ENCODE results near the gene EGFR. TPM values are rescaled to one million over a fixed set of nuclear protein-coding genes. Genes with fewer than 3 reads are reported as not detected.
A peak's percentile ranks its signal among the peaks of the same experiment; 100 is the strongest.

The EGFR gene
- total and polyA plus RNA-seq, 2 experiments from 2014 or later = 21.6 to 51.0 TPM

DNA sequence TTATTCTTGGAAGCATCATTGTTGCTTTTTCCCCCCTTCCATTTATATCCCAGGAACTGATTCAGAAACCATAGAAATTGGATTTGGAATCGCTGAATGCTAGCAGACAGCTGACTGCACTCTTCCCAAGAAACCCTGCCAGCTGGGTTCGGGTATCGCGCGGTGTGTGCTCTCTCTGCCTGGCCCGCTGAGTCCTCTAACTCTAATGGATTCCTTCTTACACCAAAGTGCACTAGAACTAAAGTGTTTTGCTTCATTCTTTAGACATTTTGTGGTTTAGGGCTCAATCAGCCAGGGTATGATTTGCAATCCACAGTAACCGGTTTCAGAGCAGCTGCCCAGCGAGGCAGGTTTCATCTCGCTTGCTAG, 92.2 kb downstream of the EGFR start:
- H3K36me3 ChIP-seq (replicated peaks; ENCODE audit: insufficient read depth, low read depth) = no peaks in the 10 kb centered on the region
- H3K4me3 ChIP-seq = no peak overlapping the region
- 64% methylated on average over 9 of the region's 9 CpGs for WGBS (ENCODE audit: low lambda C conversion rate, missing lambda C conversion rate)
- H3K4me1 ChIP-seq (ENCODE audit: insufficient read depth) = peaks cover 46% of the 10 kb centered on the region
- no peak overlapping the region for H2AFZ ChIP-seq
- no peaks in the 10 kb centered on the region for H4K20me1 ChIP-seq (ENCODE audit: insufficient read depth, poor library complexity, severe bottlenecking)
- peak overlapping the region; percentile 18 for H3K4me2 ChIP-seq
- H3K79me2 ChIP-seq = peaks cover 53% of the 10 kb centered on the region
- H3K27me3 ChIP-seq = no peaks in the 10 kb centered on the region
- TF ChIP-seq, protein P1, sequence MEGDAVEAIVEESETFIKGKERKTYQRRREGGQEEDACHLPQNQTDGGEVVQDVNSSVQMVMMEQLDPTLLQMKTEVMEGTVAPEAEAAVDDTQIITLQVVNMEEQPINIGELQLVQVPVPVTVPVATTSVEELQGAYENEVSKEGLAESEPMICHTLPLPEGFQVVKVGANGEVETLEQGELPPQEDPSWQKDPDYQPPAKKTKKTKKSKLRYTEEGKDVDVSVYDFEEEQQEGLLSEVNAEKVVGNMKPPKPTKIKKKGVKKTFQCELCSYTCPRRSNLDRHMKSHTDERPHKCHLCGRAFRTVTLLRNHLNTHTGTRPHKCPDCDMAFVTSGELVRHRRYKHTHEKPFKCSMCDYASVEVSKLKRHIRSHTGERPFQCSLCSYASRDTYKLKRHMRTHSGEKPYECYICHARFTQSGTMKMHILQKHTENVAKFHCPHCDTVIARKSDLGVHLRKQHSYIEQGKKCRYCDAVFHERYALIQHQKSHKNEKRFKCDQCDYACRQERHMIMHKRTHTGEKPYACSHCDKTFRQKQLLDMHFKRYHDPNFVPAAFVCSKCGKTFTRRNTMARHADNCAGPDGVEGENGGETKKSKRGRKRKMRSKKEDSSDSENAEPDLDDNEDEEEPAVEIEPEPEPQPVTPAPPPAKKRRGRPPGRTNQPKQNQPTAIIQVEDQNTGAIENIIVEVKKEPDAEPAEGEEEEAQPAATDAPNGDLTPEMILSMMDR (IDR thresholded peaks at IDR 0.05; ENCODE audit: poor library complexity) = no peak
- no peak for DNase-seq (ENCODE audit: low spot score)
- H3K9me2 ChIP-seq (replicated peaks; ENCODE audit: insufficient read depth) = no peaks in the 10 kb centered on the region
- H3K27ac ChIP-seq = peak overlapping the region; percentile 81
- no peaks in the 10 kb centered on the region for H3K9me3 ChIP-seq (ENCODE audit: low read depth)

DNA sequence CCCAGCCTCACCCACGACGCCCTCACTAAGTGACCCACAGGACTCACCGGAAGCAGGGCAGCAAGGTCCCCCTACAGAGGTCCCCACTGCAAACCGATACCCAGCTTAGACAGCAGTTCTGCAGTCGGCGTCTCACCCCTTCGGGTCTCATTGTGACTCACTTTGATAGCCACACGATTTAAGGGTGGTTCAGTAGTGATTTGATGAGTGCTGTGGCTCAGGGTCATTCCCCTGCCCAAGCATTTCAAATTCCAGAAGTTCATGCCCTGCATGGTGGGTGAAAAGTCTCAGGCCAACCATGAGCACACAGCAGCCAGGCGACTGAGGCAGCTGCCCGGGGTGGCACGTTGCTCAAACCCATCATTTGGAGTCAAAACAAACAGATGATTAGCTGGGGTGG, 93.2 kb downstream of the EGFR start:
- no peaks in the 10 kb centered on the region for H3K36me3 ChIP-seq (replicated peaks; ENCODE audit: insufficient read depth, low read depth)
- no peak overlapping the region for H3K27ac ChIP-seq
- 94% methylated on average over 11 of the region's 11 CpGs for WGBS (ENCODE audit: low lambda C conversion rate, missing lambda C conversion rate)
- no peaks in the 10 kb centered on the region for H3K9me2 ChIP-seq (replicated peaks; ENCODE audit: insufficient read depth)
- H3K79me2 ChIP-seq = peaks cover 49% of the 10 kb centered on the region
- no peaks in the 10 kb centered on the region for H4K20me1 ChIP-seq (ENCODE audit: insufficient read depth, poor library complexity, severe bottlenecking)
- TF ChIP-seq, protein P1 (IDR thresholded peaks at IDR 0.05; ENCODE audit: poor library complexity) = no peak
- TF ChIP-seq EZH2 (IDR thresholded peaks at IDR 0.05; ENCODE audit: borderline replicate concordance) (no peak), EZH2phosphoT487 (IDR thresholded peaks at IDR 0.05; ENCODE audit: low read depth, severe bottlenecking, unreplicated experiment) (no peak)
- H3K4me3 ChIP-seq = no peak overlapping the region
- H3K4me1 ChIP-seq (ENCODE audit: insufficient read depth) = peaks cover 46% of the 10 kb centered on the region
- H2AFZ ChIP-seq = no peak overlapping the region
- DNase-seq (ENCODE audit: low spot score) = no peak
- no peak overlapping the region for H3K4me2 ChIP-seq
- H3K27me3 ChIP-seq = no peaks in the 10 kb centered on the region
- no peaks in the 10 kb centered on the region for H3K9me3 ChIP-seq (ENCODE audit: low read depth)

DNA sequence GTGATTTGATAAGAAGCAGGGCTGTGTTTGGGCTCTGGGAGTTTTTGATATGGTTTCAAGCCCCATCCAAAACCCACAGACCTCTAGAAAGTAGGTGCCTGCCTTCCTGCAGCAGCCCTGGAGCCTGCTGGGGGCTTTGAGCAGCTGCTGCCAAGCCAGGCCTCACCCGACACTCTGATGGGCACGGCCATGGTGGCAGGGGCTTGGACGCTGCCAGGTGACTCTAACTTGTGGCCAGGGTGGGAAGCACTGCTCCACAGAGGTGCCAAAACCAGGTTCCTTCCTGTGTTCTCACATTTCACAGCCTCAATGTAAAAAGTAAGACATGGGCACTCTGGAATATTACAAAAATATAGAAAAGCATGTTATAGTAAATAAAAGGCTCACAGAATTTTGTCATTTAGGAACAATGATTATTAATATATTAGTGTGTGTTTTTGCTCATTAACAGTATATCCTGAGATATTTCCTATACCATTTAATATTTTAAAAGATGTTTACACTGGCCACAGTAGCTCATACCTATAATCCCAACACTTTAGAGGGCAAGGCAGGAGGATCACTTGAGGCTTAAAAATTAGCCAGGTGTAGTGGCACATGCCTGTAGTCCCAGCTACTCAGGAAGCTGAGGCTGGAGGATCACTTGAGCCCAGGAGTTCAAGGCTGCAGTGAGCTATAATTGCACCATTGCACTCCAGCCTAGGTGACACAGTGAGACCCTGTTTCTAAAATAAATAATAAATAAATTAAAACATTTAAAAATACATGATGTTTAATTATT, 95.1 kb downstream of the EGFR start:
- H3K79me2 ChIP-seq = peaks cover 42% of the 10 kb centered on the region
- no peak overlapping the region for H3K4me3 ChIP-seq

More for the DNA sequence above, 95.1 kb downstream of the EGFR start:
- Histone ChIP-seq H3K36me3 (replicated peaks; ENCODE audit: insufficient read depth, low read depth) (no peaks in the 10 kb centered on the region), H4K20me1 (ENCODE audit: insufficient read depth, poor library complexity, severe bottlenecking) (no peaks in the 10 kb centered on the region), H3K4me2 (no peak overlapping the region), H3K27me3 (no peaks in the 10 kb centered on the region), H3K27ac (no peak overlapping the region), H3K9me2 (replicated peaks; ENCODE audit: insufficient read depth) (no peaks in the 10 kb centered on the region), H2AFZ (no peak overlapping the region), H3K4me1 (ENCODE audit: insufficient read depth) (peaks cover 27% of the 10 kb centered on the region), H3K9me3 (ENCODE audit: low read depth) (no peaks in the 10 kb centered on the region)
- 85% methylated on average over 3 of the region's 3 CpGs for whole genome bisulfite sequencing (ENCODE audit: low lambda C conversion rate, missing lambda C conversion rate)
- TF ChIP-seq EZH2phosphoT487 (IDR thresholded peaks at IDR 0.05; ENCODE audit: low read depth, severe bottlenecking, unreplicated experiment) = no peak
- TF ChIP-seq EZH2 (IDR thresholded peaks at IDR 0.05; ENCODE audit: borderline replicate concordance) = no peak
- TF ChIP-seq, protein P1 (IDR thresholded peaks at IDR 0.05; ENCODE audit: poor library complexity) = no peak
- DNase-seq (ENCODE audit: low spot score) = no peak

All from hepatocyte (in vitro differentiated cells).